H9 (cell line): ENCODE results near the gene SNRPF. TPM values are rescaled to one million over a fixed set of nuclear protein-coding genes. Genes with fewer than 3 reads are reported as not detected.

Source experiments
- DNase-seq: peaks from one replicate; pipeline ENCODE4 v3.0.0-alpha.2; 2017
- H2AFZ ChIP-seq: one replicate; pipeline ENCODE4 v1.6.1; 2013; ENCODE audit warnings: mild to moderate bottlenecking, low read length, control low read depth, moderate library complexity
- H2AK5ac ChIP-seq: 2 replicates; pipeline ENCODE4 v1.6.1; 2013; ENCODE audit warnings: low read length, control low read depth, mixed read lengths; ENCODE audit not compliant: insufficient read length
- H2BK120ac ChIP-seq: one replicate; pipeline ENCODE4 v1.6.1; 2013; ENCODE audit warnings: low read depth, mild to moderate bottlenecking, low read length, control low read depth, inconsistent platforms; ENCODE audit not compliant: poor library complexity, severe bottlenecking
- H2BK12ac ChIP-seq: 2 replicates; pipeline ENCODE4 v1.6.1; 2013; ENCODE audit warnings: low read length, control low read depth, mixed read lengths, low read depth; ENCODE audit not compliant: insufficient read length
- H2BK15ac ChIP-seq: 2 replicates; pipeline ENCODE4 v1.6.1; 2013; ENCODE audit warnings: low read depth, low read length, control low read depth
- H2BK20ac ChIP-seq: one replicate; pipeline ENCODE4 v1.6.1; 2013; ENCODE audit warnings: low read depth, mild to moderate bottlenecking, low read length, control low read depth, inconsistent platforms; ENCODE audit not compliant: poor library complexity, severe bottlenecking
- H2BK5ac ChIP-seq: 2 replicates; pipeline ENCODE4 v1.6.1; 2013; ENCODE audit warnings: low read length, control low read depth, mixed read lengths; ENCODE audit not compliant: insufficient read length
- H3K14ac ChIP-seq: 2 replicates; pipeline ENCODE4 v1.6.1; 2013; ENCODE audit warnings: low read length, control low read depth; ENCODE audit not compliant: insufficient read depth
- H3K18ac ChIP-seq: 2 replicates; pipeline ENCODE4 v1.6.1; 2013; ENCODE audit warnings: low read depth, mild to moderate bottlenecking, mixed read lengths, low read length, control low read depth; ENCODE audit not compliant: insufficient read length
- H3K23ac ChIP-seq: 2 replicates; pipeline ENCODE4 v1.6.1; 2013; ENCODE audit warnings: low read length, control low read depth, mixed read lengths, low read depth; ENCODE audit not compliant: insufficient read length
- H3K23me2 ChIP-seq: 2 replicates; pipeline ENCODE4 v1.6.1; 2013; ENCODE audit warnings: low read depth, mild to moderate bottlenecking, mixed read lengths, low read length, control low read depth; ENCODE audit not compliant: insufficient read length, poor library complexity, severe bottlenecking
- H3K27ac ChIP-seq: 2 replicates; pipeline ENCODE4 v1.5.1; 2013; ENCODE audit warnings: low read length, control low read depth, mixed read lengths, low read depth; ENCODE audit not compliant: insufficient read length
- H3K27me3 ChIP-seq: 2 replicates; pipeline ENCODE4 v1.6.1; 2013; ENCODE audit warnings: low read length, control low read depth, inconsistent platforms; ENCODE audit not compliant: insufficient read depth
- H3K4ac ChIP-seq: 2 replicates; pipeline ENCODE4 v1.6.1; 2013; ENCODE audit warnings: low read depth, mild to moderate bottlenecking, control low read depth, inconsistent platforms, low read length, moderate library complexity
- H3K4me1 ChIP-seq: 2 replicates; pipeline ENCODE4 v1.6.1; 2013; ENCODE audit warnings: low read length, control low read depth, inconsistent platforms; ENCODE audit not compliant: insufficient read depth
- H3K4me2 ChIP-seq: 2 replicates; pipeline ENCODE4 v1.6.1; 2013; ENCODE audit warnings: low read length, control low read depth, mixed read lengths; ENCODE audit not compliant: insufficient read length, insufficient read depth
- H3K56ac ChIP-seq: 2 replicates; pipeline ENCODE4 v1.6.1; 2013; ENCODE audit warnings: low read depth, mild to moderate bottlenecking, mixed read lengths, low read length, control low read depth; ENCODE audit not compliant: insufficient read length
- H3K79me1 ChIP-seq: 2 replicates; pipeline ENCODE4 v1.6.1; 2013; ENCODE audit warnings: low read depth, mild to moderate bottlenecking, moderate library complexity, low read length, control low read depth, inconsistent platforms; ENCODE audit not compliant: insufficient read depth, poor library complexity, severe bottlenecking
- H3K79me2 ChIP-seq: 2 replicates; pipeline ENCODE4 v1.6.1; 2013; ENCODE audit warnings: low read length, control low read depth, inconsistent platforms; ENCODE audit not compliant: insufficient read depth
- H3K9ac ChIP-seq: 2 replicates; pipeline ENCODE4 v1.6.1; 2013; ENCODE audit warnings: low read length, control low read depth, mixed read lengths; ENCODE audit not compliant: insufficient read length; ENCODE audit errors: extremely low read depth
- H3K9me3 ChIP-seq: one replicate; pipeline ENCODE4 v1.6.1; 2013; ENCODE audit warnings: low read depth, low read length, inconsistent platforms; ENCODE audit not compliant: control insufficient read depth
- H3T11ph ChIP-seq: one replicate; pipeline ENCODE4 v1.6.1; 2013; ENCODE audit warnings: mild to moderate bottlenecking, low read length, control low read depth, inconsistent platforms
- H4K20me1 ChIP-seq: one replicate; pipeline ENCODE4 v1.6.1; 2013; ENCODE audit not compliant: control insufficient read depth, insufficient read length, insufficient read depth
- H4K5ac ChIP-seq: 2 replicates; pipeline ENCODE4 v1.6.1; 2013; ENCODE audit warnings: low read depth, mild to moderate bottlenecking, mixed read lengths, low read length, control low read depth; ENCODE audit not compliant: insufficient read length
- H4K8ac ChIP-seq: replicated peaks from 2 replicates; pipeline ENCODE4 v1.6.1; 2013; ENCODE audit warnings: low read length, control low read depth, mixed read lengths, low read depth; ENCODE audit not compliant: insufficient read length
- H4K91ac ChIP-seq: 2 replicates; pipeline ENCODE4 v1.6.1; 2013; ENCODE audit warnings: low read depth, mild to moderate bottlenecking, moderate library complexity, mixed read lengths, low read length, control low read depth; ENCODE audit not compliant: insufficient read length
- H3K27ac Mint-ChIP-seq, 3 experiments: 2 replicates in 2 of 3; 3 replicates in 1 of 3; pipeline ENCODE4 v1.8.0; 2020 to 2021; ENCODE audit warnings: mixed read lengths in 3 of 3, mild to moderate bottlenecking in 1 of 3, moderate library complexity in 1 of 3
- H3K27me3 Mint-ChIP-seq: 2 replicates; pipeline ENCODE4 v1.8.0; 2021; ENCODE audit warnings: low read depth, mild to moderate bottlenecking, moderate library complexity, mixed read lengths
- H3K36me3 Mint-ChIP-seq, 3 experiments: 2 replicates in 2 of 3; 3 replicates in 1 of 3; pipeline ENCODE4 v1.8.0; 2020 to 2021; ENCODE audit warnings: low read depth in 3 of 3, mixed read lengths in 3 of 3; ENCODE audit not compliant: insufficient read depth in 1 of 3
- H3K4me1 Mint-ChIP-seq, 2 experiments: 2 replicates each; pipeline ENCODE4 v1.8.0; 2020; ENCODE audit warnings: mixed read lengths in 2 of 2
- H3K4me3 Mint-ChIP-seq, 2 experiments: 2 replicates in 1 of 2; 3 replicates in 1 of 2; pipeline ENCODE4 v1.8.0; 2020 to 2021; ENCODE audit warnings: mild to moderate bottlenecking in 2 of 2, mixed read lengths in 2 of 2, moderate library complexity in 1 of 2
- H3K9me3 Mint-ChIP-seq, 2 experiments: 2 replicates in 1 of 2; 3 replicates in 1 of 2; pipeline ENCODE4 v1.8.0; 2020; ENCODE audit warnings: mild to moderate bottlenecking in 2 of 2, mixed read lengths in 2 of 2, moderate library complexity in 1 of 2
- CTCF ChIP-seq: fragments of 200-600 bp; sonication (generic); conservative IDR thresholded peaks from 3 replicates; pipeline ENCODE4 v1.8.0; 2021; ENCODE audit warnings: antibody characterized with exemption, mild to moderate bottlenecking
- WGBS: extraction: QIAGEN DNeasy Blood & Tissue Kit; methylation state at CpG from one replicate; pipeline ENCODE4 v1.1.7; 2013; ENCODE audit warnings: missing lambda C conversion rate, low lambda C conversion rate, mixed read lengths; ENCODE audit not compliant: insufficient read length; ENCODE audit errors: extremely low coverage; 5-methylcytosine and 5-hydroxymethylcytosine counted together
- total RNA-seq: library from RNA; stranded (reverse); gene quantifications from 2 replicates; pipeline ENCODE4 v1.2.1, GENCODE V29; 2021

Gene SNRPF
- total RNA-seq, 1 experiment from 2014 or later, result 77.1 TPM

GRCh38 chr12:95862038-95862437 is 3.3 kb downstream of the SNRPF start:
- Histone ChIP-seq H2AFZ (no peak overlapping the region), H4K8ac (no peak overlapping the region), H3K79me2 (peaks cover 30% of the 10 kb centered on the region; the same call in 1 of the 2 replicates), H3K14ac (no peak overlapping the region), H3K56ac (no peak overlapping the region), H2BK120ac (no peak overlapping the region), H3K9ac (no peak overlapping the region), H3K4me2 (no peak overlapping the region), H2AK5ac (no peak overlapping the region), H3K9me3 (no peaks in the 10 kb centered on the region), H3K4ac (no peak overlapping the region), H3K27me3 (no peaks in the 10 kb centered on the region), H2BK12ac (no peak overlapping the region), H3K79me1 (peaks cover 8% of the 10 kb centered on the region), H2BK20ac (no peak overlapping the region), H3K4me1 (0 out of 2 replicates have a peak, but pooled peaks cover 2% of the 10 kb centered on the region), H4K91ac (no peak overlapping the region), H2BK5ac (no peak overlapping the region), H3K23me2 (peaks cover 14% of the 10 kb centered on the region), H4K20me1 (peaks cover 4% of the 10 kb centered on the region), H3K23ac (no peak overlapping the region), H3T11ph (no peak overlapping the region), H3K18ac (no peak overlapping the region), H4K5ac (no peak overlapping the region), H3K27ac (no peak overlapping the region), H2BK15ac (no peak overlapping the region)
- no peak for TF ChIP-seq CTCF
- H3K27me3 Mint-ChIP-seq, result no peaks in the 10 kb centered on the region
- peaks cover 3 to 4% of the 10 kb centered on the region in 2 experiments for H3K4me1 Mint-ChIP-seq
- H3K36me3 Mint-ChIP-seq, result peaks cover 39 to 50% (median 48%) of the 10 kb centered on the region in 3 experiments
- no peak overlapping the region for H3K27ac Mint-ChIP-seq
- DNase-seq, result no peak
- WGBS, result no CpG with 5 or more reads among the region's 3 CpGs
- peaks cover 12 to 14% of the 10 kb centered on the region in 2 experiments for H3K9me3 Mint-ChIP-seq
- H3K4me3 Mint-ChIP-seq, result no peak overlapping the region
